ENCODE data around the gene LRGUK.

LRGUK gene

DNA sequence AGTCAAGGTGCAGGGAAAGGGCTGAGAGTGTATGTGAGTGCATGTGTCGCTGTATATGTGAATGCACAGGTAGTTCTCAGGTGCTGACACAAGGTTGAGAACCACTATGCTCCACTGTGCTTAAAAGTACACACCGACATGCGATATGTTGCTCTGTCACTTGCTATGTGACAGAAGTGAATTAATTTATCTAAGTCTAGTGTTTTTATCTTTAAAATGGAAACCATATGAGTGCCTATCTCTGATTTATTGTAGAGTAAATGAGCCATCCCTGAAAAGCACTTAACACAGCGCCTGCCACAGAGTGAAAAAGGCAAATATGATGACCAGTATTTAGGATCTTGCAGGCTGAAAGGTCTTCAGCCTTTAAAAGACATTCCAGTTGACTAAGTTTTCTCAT lies 184.7 kb downstream of the LRGUK start:
- no peak for DNase-seq

DNA sequence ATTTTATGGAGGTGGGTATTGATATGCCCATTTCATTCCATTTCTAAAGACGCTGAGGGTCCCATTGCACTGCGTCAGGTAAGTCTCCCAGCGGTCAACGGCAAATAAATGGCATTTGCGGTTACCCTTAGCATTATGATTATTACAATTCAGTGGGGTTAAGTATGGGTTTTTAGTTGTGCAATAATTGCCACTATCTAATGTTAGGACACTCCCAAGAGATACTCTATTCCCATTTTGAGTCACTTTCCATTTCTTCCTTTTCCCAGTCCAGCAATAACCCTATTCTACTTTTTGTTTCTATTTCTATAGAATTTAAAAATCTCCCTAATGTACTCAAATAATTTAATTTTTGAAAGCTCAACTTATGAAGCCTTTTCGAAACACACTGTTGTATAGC lies 185.6 kb downstream of the LRGUK start:
- DNase-seq, result no peak

DNA sequence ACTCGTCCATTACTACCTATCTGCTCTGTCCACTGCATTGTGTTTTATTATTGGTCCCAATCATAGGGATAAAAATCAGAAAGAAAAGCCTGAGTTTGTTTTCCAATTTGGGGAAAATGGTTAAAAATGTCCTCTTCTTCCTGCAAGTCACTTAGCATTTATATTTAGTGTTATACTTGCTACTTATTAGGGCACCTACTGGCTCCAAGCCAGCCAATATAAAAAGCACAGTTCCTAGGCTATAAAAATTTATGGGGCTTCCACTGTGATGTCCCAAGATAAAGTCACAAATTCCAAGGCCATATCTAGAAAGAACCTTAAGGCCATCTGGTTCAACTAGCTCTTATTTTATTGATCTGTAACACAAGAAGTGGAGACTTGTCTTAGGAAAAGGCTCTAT lies 186.4 kb downstream of the LRGUK start:
- DNase-seq, result no peak
